ENCODE results near the gene ICAM3.
A peak's percentile ranks its signal among the peaks of the same experiment; 100 is the strongest.

GRCh38 chr19:10289167-10289835 lies 50.1 kb downstream of the ICAM3 start:
- TF ChIP-seq, protein P1, sequence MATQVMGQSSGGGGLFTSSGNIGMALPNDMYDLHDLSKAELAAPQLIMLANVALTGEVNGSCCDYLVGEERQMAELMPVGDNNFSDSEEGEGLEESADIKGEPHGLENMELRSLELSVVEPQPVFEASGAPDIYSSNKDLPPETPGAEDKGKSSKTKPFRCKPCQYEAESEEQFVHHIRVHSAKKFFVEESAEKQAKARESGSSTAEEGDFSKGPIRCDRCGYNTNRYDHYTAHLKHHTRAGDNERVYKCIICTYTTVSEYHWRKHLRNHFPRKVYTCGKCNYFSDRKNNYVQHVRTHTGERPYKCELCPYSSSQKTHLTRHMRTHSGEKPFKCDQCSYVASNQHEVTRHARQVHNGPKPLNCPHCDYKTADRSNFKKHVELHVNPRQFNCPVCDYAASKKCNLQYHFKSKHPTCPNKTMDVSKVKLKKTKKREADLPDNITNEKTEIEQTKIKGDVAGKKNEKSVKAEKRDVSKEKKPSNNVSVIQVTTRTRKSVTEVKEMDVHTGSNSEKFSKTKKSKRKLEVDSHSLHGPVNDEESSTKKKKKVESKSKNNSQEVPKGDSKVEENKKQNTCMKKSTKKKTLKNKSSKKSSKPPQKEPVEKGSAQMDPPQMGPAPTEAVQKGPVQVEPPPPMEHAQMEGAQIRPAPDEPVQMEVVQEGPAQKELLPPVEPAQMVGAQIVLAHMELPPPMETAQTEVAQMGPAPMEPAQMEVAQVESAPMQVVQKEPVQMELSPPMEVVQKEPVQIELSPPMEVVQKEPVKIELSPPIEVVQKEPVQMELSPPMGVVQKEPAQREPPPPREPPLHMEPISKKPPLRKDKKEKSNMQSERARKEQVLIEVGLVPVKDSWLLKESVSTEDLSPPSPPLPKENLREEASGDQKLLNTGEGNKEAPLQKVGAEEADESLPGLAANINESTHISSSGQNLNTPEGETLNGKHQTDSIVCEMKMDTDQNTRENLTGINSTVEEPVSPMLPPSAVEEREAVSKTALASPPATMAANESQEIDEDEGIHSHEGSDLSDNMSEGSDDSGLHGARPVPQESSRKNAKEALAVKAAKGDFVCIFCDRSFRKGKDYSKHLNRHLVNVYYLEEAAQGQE (IDR thresholded peaks at IDR 0.05; ENCODE audit: low read depth, low read length): no peak
- TF ChIP-seq MAX (IDR thresholded peaks at IDR 0.05; ENCODE audit: low read depth) (peak; percentile 83), EZH2phosphoT487 (IDR thresholded peaks at IDR 0.05; ENCODE audit: borderline replicate concordance, low read depth) (no peak), USF2 (IDR thresholded peaks at IDR 0.05; ENCODE audit: borderline replicate concordance, low read depth, low read length) (no peak), RCOR1 (IDR thresholded peaks at IDR 0.05; ENCODE audit: low read length) (no peak), CTCF (IDR thresholded peaks at IDR 0.05) (no peak), GABPA (IDR thresholded peaks at IDR 0.05; ENCODE audit: low read depth) (no peak)
